WI38 (cell line): ENCODE data around the gene CREB3L1.

Experiments
- H3K4me3 ChIP-seq: 2 replicates; pipeline ENCODE4 v1.5.1; 2011; ENCODE audit warnings: low read depth, mild to moderate bottlenecking, control low read depth, low read length
- CTCF ChIP-seq: IDR thresholded peaks from 2 replicates; pipeline ENCODE4 v1.5.1; 2012; ENCODE audit warnings: low read depth, mild to moderate bottlenecking, control low read depth, low read length

The CREB3L1 gene

GRCh38 chr11:46353698-46354097 lies 76.2 kb downstream of the CREB3L1 start:
- H3K4me3 ChIP-seq, result no peak overlapping the region
- no peak for TF ChIP-seq CTCF

GRCh38 chr11:46356924-46357482 lies 79.5 kb downstream of the CREB3L1 start:
- TF ChIP-seq CTCF, result no peak
- no peak overlapping the region for H3K4me3 ChIP-seq

GRCh38 chr11:46357483-46357936 lies 80.0 kb downstream of the CREB3L1 start:
- no peak for TF ChIP-seq CTCF
- H3K4me3 ChIP-seq, result no peak overlapping the region

GRCh38 chr11:46359953-46360352 lies 82.5 kb downstream of the CREB3L1 start:
- no peak for TF ChIP-seq CTCF
- H3K4me3 ChIP-seq, result no peak overlapping the region

GRCh38 chr11:46360878-46361277 lies 83.4 kb downstream of the CREB3L1 start:
- H3K4me3 ChIP-seq, result no peak overlapping the region; the same call in 1 of the 2 replicates
- TF ChIP-seq CTCF, result no peak

- TF ChIP-seq CTCF, result no peak
- peak overlapping the region; percentile 13; the same call in 1 of the 2 replicates for H3K4me3 ChIP-seq
These were observed 84.1 kb downstream of the CREB3L1 start for GRCh38 chr11:46361283-46362155.
